GM21390 (cell line): ENCODE results near the gene DEFB128.

Experiments used
- ATAC-seq: cut with Tn5 transposase; IDR thresholded peaks from one replicate; pipeline ENCODE4 v1.9.1; 2021; ENCODE audit not compliant: unreplicated experiment

The DEFB128 gene

DNA sequence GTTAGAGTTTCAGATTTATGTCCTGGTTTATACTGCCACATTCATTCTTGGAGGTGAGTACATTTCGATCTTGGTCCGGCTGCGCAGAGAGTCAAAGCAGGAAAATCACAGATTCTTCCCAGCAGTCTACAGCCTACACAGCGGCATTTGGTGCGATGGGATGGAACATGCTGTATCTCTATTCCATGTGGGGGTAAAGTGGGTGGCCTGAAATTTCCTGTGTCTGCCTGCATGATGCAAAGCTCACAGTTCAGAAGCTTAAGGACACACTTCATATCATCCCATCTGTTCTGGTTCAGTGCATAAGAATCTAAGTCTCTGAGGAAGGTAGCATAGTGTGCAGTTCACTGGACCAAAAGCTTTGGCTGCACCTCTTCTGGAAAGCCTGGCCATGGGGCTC, 32.4 kb downstream of the DEFB128 start, which contains the start of gene DEFB127:
Gene DEFB127 (plus strand): TSS at position 301 of the 400 bp plus-strand sequence. CDS start 91 bp downstream, at position 392.
- ATAC-seq: no peak

DNA sequence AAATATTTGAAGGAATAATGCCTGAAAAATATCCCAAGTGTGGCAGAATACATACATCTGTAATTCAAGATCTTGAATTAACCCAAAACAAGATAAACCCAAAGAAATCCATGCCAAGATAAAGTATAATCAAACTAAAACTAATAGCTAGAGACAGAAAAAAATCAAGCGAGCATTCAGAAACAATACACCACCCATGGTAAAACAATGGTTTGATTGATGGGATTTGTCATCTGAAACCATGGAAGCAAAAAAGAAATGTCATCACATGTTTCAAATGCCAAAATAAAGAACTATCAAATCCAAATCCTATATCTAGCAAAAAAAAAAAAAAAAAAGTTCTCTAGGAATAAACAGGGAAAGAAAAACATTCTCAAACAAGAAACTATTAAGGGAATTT, 37.4 kb downstream of the DEFB128 start:
- ATAC-seq: no peak

DNA sequence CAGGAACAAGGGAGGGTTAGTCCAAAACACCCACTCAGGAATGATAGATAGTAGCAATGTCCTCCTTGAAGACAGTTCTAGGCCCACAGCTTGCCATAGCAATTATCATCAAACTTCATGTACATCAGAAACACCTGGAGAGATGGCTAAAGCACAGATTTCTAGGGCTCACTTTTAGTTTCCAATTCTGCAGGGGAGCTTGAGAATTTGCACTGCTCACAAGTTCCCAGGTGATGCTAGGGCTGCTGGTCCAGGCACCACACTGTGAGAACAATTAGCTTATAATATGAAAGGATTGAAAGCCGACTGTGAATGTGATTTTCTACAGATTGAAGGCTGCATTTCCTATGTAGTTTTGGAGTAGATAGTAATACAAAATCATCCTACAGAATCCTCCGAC, 43.6 kb downstream of the DEFB128 start:
- ATAC-seq: no peak

DNA sequence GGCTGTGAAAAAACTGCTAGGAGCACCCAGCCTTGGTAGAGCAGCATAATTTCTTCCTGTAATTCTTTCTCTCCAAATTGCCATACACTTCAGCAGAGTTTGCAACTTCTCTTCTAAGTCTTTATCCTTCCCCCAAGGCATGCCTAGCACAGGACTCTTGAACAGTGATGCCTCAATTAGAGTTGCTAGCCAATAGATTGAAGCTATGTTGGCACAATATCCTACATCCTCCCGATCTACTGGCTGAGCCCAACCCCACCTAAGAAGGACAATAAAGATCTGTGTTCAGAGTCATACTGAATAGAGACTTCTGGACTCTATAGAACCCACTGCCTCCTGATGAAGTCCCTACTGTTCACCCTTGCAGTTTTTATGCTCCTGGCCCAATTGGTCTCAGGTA, 47.2 kb downstream of the DEFB128 start, which contains the start of gene DEFB126:
Gene DEFB126 (plus strand): TSS at position 301 of the 400 bp plus-strand sequence. CDS start 39 bp downstream, at position 340.
- ATAC-seq: no peak
